Stomach (tissue), 4 donors: Measurements from ENCODE around the gene CD19.
A peak's percentile ranks its signal among the peaks of the same experiment; 100 is the strongest.

Experiments used
- POLR2A ChIP-seq, 4 donors: fragments of 450-650 bp; IDR thresholded peaks; one replicate each; pipeline ENCODE4 v1.6.1; 2016; ENCODE audit warnings: antibody characterized with exemption in 4 of 4, control low read depth in 2 of 4, mild to moderate bottlenecking in 1 of 4, moderate library complexity in 1 of 4
- POLR2AphosphoS5 ChIP-seq, 3 donors: sonication (generic); formaldehyde crosslinking; IDR thresholded peaks; one replicate each; pipeline ENCODE4 v1.6.1; 2016; ENCODE audit warnings: antibody characterized with exemption in 3 of 3
- TF ChIP-seq, protein P1 (sequence below), 7 experiments: fragments of 450-650 bp in 4 of 7; fragments of 200-600 bp in 3 of 7; sonication (generic) in 3 of 7; IDR thresholded peaks; one replicate each; pipeline ENCODE4 v1.5.1; 2016 to 2019; ENCODE audit warnings: antibody characterized with exemption in 7 of 7, control low read depth in 2 of 7, mild to moderate bottlenecking in 1 of 7

DNA sequence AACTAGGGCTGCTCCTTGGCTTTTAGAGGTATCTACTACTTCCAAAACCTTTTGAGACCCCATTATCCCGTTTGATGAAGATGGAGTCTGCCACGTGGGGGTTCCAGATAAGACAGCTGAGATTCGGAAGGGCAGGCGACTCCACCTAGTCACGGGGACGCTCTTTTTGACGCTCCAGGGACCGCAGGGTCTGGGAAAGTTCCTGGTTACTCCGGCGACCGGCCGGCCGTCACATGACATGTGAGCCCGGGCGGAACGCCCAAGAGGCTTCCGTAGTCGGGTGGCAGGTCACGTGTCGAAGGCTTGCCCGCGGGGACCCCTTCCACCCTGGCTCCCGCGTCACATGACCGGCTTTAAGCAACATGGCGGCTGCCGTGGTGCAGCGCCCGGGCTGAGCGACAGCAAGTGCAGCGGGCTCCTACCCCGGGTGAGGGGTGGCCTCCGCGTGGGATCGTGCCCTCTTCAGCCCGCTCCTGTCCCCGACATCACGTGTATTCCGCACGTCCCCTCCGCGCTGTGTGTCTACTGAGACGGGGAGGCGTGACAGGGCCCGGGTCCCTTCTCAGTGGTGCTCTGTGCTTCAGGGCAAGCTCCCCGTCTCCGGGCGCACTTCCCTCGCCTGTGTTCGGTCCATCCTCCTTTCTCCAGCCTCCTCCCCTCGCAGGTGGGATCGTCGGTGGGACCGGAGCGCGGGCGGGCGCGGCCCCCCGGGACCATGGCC is 42.8 kb downstream of the CD19 start, which contains the start of gene SPNS1:
- TF ChIP-seq, protein P1, sequence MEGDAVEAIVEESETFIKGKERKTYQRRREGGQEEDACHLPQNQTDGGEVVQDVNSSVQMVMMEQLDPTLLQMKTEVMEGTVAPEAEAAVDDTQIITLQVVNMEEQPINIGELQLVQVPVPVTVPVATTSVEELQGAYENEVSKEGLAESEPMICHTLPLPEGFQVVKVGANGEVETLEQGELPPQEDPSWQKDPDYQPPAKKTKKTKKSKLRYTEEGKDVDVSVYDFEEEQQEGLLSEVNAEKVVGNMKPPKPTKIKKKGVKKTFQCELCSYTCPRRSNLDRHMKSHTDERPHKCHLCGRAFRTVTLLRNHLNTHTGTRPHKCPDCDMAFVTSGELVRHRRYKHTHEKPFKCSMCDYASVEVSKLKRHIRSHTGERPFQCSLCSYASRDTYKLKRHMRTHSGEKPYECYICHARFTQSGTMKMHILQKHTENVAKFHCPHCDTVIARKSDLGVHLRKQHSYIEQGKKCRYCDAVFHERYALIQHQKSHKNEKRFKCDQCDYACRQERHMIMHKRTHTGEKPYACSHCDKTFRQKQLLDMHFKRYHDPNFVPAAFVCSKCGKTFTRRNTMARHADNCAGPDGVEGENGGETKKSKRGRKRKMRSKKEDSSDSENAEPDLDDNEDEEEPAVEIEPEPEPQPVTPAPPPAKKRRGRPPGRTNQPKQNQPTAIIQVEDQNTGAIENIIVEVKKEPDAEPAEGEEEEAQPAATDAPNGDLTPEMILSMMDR (IDR thresholded peaks at IDR 0.05): peak in 1 of 7 experiments; percentile 17
- TF ChIP-seq POLR2AphosphoS5 (IDR thresholded peaks at IDR 0.05): peak; percentile 77 to 98 (median 94)
- no peak for TF ChIP-seq POLR2A (IDR thresholded peaks at IDR 0.05)
